Measurements from ENCODE around the gene SMTNL2. TPM values are rescaled to one million over a fixed set of nuclear protein-coding genes. Genes with fewer than 3 reads are reported as not detected.
"Not testable (repeated sequence)": the region's sequence is repeated elsewhere in the genome, so short reads cannot be mapped to it uniquely, and the experiment has no call there.

Gene SMTNL2
- total RNA-seq, 1 donor from 2014 or later: 33.4 TPM

DNA sequence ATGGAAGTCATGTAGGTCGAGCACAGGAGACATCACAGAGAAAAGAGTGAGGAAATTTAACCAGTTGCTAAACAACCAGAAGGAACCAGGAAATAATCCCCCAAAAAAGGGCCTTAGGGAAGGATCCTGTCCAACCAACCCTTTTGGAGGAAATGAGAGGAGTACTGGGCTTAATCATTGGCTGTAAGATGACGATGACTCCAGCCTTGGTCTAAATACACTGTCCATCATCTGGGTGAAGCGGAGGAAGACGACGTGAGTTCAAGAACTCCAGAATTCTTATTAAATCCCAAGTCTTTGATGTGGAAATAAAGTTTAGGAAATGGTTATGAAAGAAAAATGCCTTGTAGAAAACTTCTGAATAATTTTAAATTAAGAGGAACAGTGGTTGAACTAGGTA, 68.7 kb downstream of the SMTNL2 start:
- intact Hi-C loops (cut with micrococcal nuclease): no loop called here
- Histone ChIP-seq H3K4me3 (no peak overlapping the region), H3K27me3 (ENCODE audit: low read depth) (peaks cover 77% of the 10 kb centered on the region), H3K27ac (replicated peaks) (no peak overlapping the region), H3K9me3 (replicated peaks) (no peaks in the 10 kb centered on the region), H3K4me1 (no peaks in the 10 kb centered on the region), H3K36me3 (no peaks in the 10 kb centered on the region)
- DNase-seq: no peak
- TF ChIP-seq, protein P1, sequence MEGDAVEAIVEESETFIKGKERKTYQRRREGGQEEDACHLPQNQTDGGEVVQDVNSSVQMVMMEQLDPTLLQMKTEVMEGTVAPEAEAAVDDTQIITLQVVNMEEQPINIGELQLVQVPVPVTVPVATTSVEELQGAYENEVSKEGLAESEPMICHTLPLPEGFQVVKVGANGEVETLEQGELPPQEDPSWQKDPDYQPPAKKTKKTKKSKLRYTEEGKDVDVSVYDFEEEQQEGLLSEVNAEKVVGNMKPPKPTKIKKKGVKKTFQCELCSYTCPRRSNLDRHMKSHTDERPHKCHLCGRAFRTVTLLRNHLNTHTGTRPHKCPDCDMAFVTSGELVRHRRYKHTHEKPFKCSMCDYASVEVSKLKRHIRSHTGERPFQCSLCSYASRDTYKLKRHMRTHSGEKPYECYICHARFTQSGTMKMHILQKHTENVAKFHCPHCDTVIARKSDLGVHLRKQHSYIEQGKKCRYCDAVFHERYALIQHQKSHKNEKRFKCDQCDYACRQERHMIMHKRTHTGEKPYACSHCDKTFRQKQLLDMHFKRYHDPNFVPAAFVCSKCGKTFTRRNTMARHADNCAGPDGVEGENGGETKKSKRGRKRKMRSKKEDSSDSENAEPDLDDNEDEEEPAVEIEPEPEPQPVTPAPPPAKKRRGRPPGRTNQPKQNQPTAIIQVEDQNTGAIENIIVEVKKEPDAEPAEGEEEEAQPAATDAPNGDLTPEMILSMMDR (IDR thresholded peaks at IDR 0.05; ENCODE audit: borderline replicate concordance): no peak

DNA sequence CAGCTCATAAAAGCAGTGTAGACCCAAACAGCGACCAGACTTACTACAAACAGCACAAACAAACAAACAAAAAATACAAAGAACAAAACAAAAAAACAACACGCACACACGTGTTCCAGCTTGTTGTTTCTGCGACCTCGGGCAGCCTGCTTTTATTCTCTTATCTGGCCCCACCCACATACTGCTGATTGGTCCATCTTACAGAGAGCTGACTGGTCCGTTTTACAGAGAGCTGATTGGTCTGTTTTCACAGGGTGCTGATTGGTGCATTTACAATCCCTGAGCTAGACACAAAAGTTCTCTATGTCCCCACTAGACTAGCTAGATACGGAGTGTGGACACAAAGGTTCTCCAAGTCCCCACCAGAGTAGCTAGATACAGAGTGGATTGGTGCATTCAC, 71.6 kb downstream of the SMTNL2 start:
- H3K4me3 ChIP-seq; H3K27ac ChIP-seq (replicated peaks); H3K36me3 ChIP-seq; intact Hi-C loops (cut with micrococcal nuclease); H3K4me1 ChIP-seq; H3K9me3 ChIP-seq (replicated peaks); DNase-seq: not testable (repeated sequence)
- H3K27me3 ChIP-seq (ENCODE audit: low read depth): peaks cover 83% of the 10 kb centered on the region

DNA sequence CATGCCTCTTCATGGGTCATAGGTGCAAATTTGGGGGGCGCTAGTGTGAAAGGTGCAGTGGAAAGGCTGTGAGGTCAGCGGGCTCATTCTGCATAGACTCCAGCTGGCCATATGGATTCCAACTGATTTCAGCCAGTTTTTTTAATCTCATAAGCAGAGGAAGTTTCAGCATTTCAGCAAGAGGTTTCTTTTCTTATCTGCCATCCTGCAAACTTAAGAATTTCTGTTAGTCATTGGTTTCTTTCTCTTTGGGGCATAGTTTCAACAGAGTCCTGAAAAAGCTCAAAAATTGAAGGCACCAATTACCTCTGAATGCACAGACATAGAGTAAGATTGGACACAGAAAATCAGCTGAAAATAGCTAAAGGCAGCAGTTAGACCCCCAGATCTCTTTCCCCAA, 73.3 kb downstream of the SMTNL2 start:
- Histone ChIP-seq H3K27ac (replicated peaks) (no peak overlapping the region), H3K36me3 (no peaks in the 10 kb centered on the region), H3K27me3 (ENCODE audit: low read depth) (peaks cover 75% of the 10 kb centered on the region), H3K4me1 (no peaks in the 10 kb centered on the region), H3K9me3 (replicated peaks) (no peaks in the 10 kb centered on the region), H3K4me3 (no peak overlapping the region)
- intact Hi-C loops (cut with micrococcal nuclease): no loop called here
- TF ChIP-seq, protein P1 (IDR thresholded peaks at IDR 0.05; ENCODE audit: borderline replicate concordance): no peak
- DNase-seq: no peak

Other genes with a start within 250 kb of the SMTNL2 start
- gene UBE2G1, start 217.9 kb upstream of the SMTNL2 start, total RNA-seq: 92.8 TPM
- 1.7 TPM for gene SPNS3, start 150.6 kb upstream of the SMTNL2 start, total RNA-seq
- 11.2 TPM for gene SPNS2, start 85.6 kb upstream of the SMTNL2 start, total RNA-seq
- 21.3 TPM for gene MYBBP1A, start 29.1 kb upstream of the SMTNL2 start, total RNA-seq
- not detected for gene GGT6, start 24.0 kb upstream of the SMTNL2 start, total RNA-seq
- 0.33 TPM for gene ALOX15, start 57.1 kb downstream of the SMTNL2 start, total RNA-seq
- 37.1 TPM for gene PELP1, start 119.6 kb downstream of the SMTNL2 start, total RNA-seq
- gene ARRB2, start 126.1 kb downstream of the SMTNL2 start, total RNA-seq: 28.1 TPM
- gene MED11, start 146.9 kb downstream of the SMTNL2 start, total RNA-seq: 18.0 TPM
- gene ZMYND15, start 155.3 kb downstream of the SMTNL2 start, total RNA-seq: 0.08 TPM
- gene CXCL16, start 155.4 kb downstream of the SMTNL2 start, total RNA-seq: 3.1 TPM
- gene TM4SF5, start 187.4 kb downstream of the SMTNL2 start, total RNA-seq: not detected
- gene VMO1, start 201.8 kb downstream of the SMTNL2 start, total RNA-seq: 0.63 TPM
- not detected for gene GLTPD2, start 204.4 kb downstream of the SMTNL2 start, total RNA-seq
- gene PSMB6, start 211.6 kb downstream of the SMTNL2 start, total RNA-seq: 183 TPM
- gene PLD2, start 222.6 kb downstream of the SMTNL2 start, total RNA-seq: 11.2 TPM
- 50.9 TPM for gene MINK1, start 248.8 kb downstream of the SMTNL2 start, total RNA-seq